Embryonic facial prominence (tissue), 1 donor: ENCODE measurements around the gene HYDIN.
A peak's percentile ranks its signal among the peaks of the same experiment; 100 is the strongest.

Experiments
- DNase-seq: peaks from one replicate; pipeline ENCODE4 v3.0.0-alpha.2; 2016; ENCODE audit errors: extremely low spot score

The HYDIN gene

DNA sequence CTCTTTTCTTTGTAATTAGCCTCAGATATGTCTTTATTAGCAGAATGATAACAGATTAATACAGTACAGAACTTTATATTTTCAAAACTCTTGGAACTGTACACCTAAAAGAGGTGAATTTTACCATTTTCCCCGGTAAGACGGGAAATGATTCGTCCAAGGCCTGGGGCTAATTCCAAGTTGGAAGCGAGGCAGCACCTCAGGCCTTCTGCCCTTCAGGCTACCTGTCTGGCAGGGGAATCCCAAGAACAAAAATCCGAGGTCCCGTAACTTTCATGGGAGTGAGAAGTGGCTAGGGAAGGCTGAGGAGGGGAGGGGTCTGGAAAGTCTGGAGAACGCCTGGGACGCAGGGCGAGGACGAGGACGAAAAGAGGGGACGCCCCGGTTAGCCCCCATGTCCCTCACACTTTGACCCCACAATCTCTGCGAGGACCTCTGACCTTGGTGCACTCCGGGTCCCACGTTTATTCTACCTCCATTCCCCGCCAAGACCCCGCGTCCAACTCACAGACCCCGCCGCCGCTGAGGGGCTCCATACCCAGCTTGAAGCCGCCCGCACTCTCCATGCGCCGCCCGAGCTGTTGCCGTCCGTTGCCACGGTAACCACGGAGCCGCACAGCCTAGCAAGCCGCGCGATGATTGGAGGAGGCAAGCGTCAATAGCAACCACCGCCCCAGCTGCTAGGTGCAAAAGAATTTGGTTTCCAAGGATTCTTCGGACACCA, at the start of gene HYDIN:
HYDIN (minus strand) TSS at position 601 of the 724 bp plus-strand sequence. CDS start 43,827 bp downstream, outside the sequence.
- DNase-seq, result peak; percentile 76

DNA sequence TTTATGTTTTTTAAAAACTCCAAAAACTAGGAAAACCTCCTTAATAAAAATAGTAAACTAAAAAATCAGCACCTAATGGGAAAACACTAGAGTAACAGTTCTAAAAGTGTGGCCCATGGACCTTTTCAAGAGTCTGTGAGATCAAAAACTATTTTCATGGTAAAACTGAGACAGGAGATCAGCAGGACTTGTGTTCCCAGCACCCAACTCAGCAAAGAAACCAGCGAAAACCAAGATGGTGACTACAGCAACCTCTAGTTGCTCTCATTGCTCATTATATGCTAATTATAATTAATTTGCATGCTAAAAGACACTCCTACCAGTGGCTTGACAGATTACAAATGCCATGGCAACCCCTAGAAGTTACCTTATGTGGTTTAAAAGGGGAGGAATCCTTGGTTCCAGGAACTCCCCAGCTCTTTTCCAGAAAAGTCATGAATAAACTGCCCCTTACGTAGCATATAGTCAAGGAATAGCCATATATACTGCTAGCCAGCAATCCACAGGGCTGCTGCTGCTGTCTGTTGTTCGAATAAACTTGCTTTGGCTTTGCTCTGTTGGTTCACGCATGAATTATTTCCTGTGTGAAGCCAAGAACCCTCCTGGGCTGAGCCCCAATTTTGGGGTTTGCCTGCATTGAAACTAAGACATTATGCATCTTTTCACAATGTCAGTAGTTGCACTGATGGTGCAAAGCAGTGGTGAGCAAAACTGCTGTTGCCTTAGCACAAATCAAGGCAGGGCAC, 46.2 kb upstream of the HYDIN start:
- DNase-seq, result no peak

DNA sequence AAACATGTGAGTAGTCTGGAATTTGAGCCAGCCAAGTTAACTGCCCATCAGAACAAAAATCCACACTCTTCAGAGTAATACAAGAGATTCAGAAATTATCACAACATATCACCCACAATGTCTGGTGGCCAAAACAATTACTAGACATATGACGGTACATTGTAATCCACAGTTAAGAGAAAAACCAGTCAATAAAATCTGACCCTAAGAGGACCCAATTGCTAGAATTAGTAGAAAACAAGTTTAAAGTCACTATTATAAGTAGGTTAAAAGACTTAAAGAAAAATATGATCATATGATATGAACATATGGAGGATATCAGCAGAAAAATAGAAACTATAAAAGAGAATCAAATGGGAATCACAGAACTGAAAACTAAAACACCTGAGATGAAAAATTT, 42.9 kb upstream of the HYDIN start:
- DNase-seq, result no peak

DNA sequence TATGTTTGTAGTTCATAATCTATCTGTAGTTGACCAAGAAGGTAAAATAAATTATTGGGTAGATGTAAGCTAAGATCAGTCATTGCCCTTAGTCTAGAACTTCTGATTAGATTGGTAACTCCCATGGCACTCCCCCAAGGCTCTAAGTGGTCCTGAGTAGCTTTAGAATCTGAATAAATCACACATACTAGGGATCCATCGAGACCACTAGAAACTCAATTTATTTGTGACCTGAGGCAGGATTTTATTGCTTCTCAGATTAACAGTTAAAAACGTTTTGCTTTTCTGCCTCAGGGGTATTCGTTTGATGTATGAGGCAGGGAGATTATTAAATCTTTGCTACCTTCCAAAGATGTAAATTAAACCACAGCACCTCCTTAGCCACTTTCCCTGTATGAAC, 33.8 kb upstream of the HYDIN start:
- DNase-seq, result no peak

DNA sequence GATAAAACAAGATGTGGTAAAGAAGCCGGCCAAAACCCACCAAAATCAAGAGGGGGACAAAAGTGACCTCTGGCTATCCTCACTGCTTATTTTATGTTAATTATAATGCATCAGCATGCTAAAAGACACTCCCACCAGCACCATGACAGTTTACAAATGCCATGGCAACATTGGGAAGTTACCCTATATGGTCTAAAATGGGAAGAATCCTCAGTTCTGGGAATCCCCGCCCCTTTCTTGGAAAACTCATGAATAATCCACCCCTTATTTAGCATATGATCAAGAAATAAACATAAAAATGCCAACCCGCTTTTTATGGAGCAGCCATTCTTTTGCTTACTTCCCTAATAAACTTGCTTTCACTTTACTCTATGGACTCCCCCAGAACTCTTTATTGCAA, 33.1 kb upstream of the HYDIN start:
- no peak for DNase-seq

DNA sequence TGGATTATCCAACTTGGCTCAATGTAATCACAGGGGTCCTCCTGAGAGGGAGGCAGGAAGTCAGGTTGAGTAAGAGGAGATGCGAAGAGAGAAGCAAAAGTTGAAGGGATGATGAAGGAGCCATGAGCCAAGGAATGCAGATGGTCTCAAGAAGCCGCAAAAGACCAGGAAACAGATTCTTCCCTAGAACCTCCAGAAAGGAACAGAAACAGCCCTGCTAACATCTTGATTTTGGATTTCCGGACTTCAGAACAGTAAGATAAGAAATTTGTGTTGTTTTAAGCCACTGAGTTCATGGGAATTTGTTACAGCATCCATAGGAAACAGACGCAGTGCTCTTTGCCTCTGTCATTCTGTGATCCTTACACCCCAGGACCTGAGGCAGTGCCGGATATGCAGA, 31.9 kb upstream of the HYDIN start:
- DNase-seq, result no peak

DNA sequence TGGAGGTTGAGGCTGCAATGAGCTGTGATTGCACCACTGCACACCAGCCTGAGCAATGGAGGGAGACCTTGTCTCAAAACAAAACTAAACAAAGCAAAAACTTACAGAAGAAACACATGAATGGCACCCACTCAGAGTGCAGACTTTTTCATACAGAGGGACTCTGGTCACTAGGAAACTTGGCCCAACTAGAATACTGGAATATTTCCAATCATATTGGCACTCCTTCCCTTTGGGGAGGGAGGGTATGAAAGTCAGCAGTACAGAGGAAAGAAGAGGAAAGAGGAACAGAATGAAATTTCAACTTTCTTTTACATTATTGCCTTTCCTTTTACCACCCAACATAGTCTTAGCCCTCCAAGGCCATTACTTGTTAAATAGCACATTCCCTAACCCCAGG, 30.5 kb upstream of the HYDIN start:
- no peak for DNase-seq

DNA sequence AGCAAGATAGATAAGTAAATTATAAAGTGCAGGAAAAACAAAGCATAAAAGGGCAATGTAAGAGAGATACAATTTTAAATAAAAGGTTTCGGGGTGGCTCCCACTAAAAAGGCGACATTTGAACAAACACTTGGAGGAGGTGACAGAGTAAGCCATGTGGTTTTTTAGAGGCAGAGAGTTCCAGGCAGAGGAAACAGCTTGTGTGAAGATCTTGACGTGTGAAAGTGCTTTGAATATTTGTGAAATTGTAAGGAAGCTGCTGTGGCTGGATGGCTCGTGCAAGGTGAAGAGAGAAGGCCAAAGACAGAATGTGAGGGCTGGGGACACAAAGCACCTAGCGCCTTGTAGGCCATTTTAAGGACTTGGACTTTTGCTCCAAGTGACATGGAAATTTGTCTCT, 28.6 kb upstream of the HYDIN start:
- no peak for DNase-seq

DNA sequence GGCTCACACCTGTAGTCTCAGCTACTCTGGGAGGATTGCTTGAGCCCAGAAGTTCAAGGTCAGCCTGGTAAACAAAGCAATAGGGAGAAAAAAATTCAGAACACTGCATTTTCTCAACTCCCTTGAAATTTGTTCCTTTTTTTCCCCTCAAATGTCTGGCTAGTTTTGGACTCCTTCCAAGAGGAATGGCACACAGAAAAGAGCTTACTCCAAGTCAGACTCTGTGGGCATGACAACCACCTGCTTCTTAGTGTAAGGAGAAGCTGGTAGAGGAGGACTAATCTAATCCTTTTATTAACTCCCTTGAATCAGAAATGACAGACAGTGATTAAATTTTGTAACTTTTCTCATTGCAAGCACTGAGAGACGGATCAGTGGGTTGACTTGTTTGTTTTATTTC, 27.9 kb upstream of the HYDIN start:
- no peak for DNase-seq

DNA sequence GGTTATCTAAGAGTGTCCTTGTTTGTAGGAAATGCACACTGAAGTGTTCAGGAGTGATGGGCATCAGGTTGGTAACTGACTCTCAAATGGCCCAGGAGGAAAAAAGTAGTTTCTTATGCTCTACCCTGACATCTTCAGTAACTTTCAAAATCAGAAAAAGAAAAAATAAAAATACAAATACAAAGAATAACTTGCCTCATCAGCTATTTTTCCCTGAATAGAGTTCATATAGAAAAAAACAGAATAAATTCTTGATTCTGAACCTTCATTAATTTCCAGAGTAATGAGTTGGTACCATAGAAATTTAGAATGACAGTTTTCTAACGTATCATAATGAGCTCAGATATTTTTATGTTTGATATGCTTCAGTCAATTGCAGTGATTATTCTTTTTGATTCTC, 27.2 kb upstream of the HYDIN start:
- no peak for DNase-seq

DNA sequence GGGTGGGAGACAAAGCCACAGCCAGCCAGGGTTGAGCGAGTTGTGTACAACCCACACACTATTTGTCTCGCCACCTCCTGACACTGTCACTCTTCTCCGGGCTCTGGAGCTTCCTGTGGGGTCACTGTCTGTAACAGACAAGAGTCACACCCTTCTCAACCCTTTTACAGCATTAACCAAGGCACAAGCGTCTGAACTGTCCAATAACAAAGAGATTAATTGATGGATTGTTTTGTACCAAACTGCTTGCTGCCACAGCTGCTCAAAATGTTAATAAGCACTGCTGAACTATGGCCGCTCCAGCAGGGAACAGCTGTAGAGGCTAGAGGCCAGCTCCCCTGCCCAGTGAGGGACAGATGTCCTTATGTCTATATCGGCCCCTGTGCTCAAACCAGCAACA, 25.2 kb upstream of the HYDIN start:
- no peak for DNase-seq

DNA sequence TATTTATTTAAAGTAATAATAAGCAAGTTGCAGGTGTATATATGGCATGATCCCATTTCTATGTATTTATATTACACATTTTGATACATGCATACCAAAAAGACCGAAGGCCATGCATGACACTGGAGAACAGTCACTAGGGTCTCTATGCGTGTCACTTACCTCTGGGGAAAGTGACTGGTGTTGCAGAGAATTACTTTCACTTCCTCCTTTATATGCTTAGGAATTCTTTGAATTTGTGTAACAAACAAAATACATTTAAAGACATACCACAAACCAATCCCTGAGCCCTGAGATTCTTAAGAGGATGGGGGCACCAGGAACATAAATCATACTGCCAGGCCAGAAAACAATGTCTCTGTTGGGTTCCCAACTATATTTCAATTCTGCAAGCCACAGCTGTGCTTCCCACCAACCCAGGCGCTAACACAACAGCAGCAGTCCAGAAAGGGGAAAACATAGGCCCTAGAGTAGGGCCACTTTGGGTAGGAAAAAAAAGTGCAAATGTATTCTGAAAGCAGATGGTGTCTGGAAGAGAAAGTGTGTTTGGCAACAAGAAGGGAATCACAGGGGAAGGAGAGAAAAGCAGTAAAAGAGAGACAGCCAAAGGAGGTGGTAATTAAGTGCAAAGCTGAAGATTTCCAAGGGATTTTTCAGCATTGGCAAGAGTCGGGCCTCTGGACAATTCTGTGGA, 24.5 kb upstream of the HYDIN start:
- no peak for DNase-seq

DNA sequence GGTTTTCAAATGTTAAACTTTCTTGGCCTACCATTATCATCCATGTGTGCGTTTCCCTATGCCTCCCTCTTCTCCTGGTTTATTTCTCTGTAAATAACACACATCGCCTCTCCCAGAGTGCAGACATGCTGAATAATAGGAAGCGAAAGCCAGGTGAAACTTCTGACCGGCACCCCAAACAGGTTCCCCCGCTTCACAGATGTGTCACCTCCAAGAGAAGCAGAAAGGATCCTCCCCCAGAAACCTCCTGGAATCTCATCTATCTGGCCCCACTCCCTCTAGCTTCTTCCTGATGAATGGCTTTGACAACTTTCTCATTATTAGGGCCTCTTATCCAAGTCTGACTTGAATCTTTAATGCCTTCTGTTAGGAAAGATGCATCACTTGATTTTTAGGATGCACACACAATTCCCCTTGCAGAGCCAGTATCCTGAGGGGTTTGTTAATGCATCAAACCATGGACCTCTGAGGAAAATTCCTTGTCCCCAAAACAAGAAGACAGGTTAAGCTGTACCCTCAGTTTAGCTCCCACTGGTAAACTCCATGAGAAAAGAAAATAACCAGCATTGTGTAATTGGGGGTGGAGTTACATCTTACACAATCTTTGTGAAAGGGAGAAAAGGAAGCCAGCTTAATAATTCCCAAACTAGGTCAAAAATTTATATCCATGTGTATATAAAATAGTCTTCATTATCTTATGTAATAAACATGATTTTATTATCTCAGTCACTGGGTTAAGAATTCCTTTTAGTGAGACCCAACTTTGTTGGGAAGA, 20.1 kb upstream of the HYDIN start:
- DNase-seq, result no peak

DNA sequence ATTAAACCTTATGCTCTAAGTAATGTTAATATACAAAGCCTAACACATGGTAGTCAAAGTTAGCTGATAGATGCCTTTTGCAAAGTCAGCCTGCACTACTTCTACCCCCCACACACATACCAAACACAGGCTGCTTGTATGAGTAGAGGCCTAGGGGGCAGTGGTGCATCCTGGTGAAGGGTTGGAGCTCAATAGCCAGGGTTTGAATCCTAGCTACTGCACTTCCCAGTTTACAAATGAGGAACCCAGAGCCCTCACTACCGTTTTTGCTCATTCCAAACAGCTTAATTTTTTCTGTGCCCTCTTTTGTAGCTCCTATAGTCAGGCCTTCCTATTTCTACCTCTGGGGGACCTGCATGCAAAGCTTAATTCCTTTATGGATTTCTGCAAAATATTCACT, 18.9 kb upstream of the HYDIN start:
- no peak for DNase-seq

DNA sequence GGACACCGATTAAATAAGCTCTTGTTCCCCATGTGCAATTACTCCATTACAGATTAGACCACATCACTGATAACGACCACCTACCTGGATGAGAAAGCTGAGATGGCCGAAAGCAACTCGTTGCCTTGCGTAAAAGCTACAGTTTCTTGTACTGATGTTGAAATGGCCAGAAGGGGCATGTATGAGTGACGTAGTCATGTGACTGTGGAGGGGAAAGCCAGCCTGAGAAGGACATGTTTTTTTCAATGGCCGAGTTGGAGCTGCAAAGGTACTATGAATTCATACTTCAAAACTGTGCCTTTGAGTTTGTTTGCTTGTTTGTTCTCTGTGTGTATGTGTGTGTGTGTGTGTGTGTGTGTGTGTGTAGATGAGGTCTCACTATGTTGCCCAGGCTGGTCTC, 17.0 kb upstream of the HYDIN start:
- no peak for DNase-seq

DNA sequence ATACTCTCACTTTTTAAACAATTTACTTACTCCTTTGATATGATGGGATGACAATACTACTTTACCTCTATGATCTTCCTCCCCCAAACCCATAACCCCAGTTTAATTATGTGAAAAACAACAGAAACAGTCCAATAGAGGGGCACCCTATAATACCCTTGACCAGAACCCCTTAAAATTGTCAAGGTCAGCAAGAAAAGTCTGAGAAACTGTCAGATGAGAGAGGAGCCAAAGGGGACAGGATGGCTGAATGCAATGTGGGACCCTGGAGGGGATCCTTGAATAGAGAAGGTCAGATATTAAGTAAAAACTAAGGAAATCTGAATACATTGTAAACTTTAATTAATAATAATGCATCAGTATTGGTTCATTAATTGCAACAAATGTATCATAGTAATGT, 15.8 kb upstream of the HYDIN start:
- DNase-seq, result no peak

DNA sequence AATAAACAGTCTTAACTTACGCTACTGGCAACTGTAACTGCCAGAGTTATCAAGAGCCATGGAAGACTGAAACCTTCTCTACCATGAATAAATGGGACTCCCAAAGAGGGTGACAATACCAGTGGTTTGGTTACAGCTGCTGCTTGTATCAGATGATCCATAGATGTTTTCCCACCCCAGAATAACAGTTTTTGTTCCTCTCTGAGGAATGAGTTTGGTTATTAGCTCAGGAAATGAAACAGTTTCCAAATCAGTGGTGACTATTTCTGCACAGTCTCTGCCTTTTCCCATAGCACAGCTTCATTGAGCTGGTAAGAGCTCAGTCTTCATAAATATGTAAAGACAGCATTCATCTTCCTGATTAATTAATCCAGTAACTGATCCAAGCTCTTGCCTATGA, 14.0 kb upstream of the HYDIN start:
- DNase-seq, result no peak

DNA sequence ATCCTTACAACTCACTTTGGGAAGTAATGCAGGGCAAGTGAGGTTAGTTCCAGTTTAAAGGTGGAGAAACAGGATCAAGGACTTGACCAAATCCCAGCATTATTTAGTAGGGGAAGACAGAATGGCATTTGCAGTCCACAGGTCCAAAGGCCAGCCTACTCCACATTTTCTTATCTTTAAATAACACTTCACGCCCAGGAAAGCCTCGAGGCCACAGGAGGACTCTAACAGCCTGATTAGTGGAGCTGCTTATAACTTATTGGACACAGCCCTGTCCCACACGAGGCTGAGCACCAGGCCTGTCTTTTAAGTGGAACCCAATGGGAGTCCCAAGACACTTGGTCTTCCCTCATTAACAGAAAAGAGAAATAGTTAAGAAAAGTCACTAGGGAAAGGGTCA, 12.1 kb upstream of the HYDIN start:
- no peak for DNase-seq

DNA sequence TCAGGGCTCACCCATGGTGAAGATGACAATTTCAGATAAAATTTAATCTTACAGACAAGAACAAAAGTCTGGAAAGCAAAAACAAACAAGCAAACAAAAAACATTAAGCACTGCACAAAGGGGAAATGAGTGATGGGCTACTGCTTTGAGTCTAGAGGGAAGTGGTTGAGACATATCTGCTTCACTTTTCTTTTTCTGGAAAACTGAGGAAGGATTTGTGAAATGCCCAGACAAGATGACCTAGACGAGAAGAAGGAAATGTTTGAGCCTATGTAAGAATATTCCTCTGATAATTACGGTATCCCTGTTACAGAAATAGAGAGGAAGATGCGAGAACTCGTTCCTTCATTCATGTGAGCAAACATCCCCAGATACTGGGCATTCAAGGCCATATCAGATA, 11.5 kb upstream of the HYDIN start:
- DNase-seq, result no peak

DNA sequence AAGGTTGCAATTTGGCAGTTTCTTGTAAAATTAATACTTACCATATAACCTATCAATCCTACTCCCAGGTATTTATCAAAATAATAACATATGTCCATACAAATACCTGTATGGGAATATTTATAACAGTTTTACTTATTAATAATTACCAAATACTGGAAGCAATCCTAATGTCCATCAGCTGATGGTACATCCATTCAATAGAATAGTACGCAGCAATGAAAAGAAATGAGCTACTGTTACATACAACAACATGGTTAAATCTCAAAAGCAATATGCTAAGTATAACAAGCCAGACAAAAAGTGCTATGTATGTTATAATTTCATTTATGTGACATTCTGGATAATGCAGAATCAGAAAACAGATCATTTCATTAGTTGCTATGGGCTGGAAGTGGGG, 1.2 kb downstream of the HYDIN start:
- DNase-seq, result no peak

DNA sequence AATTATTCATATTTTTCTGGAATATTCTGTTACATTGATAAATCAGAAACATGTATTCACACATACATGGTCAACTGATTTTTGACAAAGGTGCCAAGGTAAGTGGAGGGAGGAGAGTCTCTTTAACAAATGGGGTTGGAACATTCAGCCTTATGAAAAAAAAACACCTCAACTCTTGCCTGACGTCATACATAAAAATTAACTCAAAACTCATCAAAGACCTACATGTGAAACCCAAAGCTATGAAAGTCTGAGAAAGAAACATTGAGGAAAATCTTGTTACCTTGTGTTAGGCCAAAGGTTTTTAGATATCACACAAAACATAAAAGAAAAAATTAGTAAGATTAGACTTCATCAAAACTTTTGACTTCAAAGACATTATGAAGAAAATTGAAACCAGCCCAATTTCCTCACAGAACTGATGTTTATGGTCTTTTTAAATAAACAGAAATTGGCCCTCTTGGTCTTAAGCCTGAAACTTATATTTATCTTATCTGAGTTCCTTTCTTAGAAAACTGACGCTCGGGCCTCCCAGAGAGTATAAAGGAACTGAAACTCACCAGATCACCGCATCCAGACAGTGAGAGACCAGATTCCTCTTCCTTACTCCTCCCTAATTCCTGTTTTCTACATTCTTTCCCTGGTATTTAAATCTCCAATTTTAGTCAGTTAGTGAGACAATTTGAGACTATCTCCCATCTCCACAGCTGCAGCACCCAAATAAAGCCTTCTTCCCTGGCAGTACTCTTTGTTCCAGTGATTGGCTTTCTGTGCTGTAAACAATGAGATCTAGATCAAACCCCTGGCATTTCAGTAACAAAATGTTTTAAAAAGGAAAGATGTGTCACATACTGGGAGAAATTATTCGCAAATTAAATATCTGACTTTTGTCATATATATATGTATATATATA, 4.0 kb downstream of the HYDIN start:
- no peak for DNase-seq
